ENCODE data around the gene NR6A1.

Gene NR6A1

DNA sequence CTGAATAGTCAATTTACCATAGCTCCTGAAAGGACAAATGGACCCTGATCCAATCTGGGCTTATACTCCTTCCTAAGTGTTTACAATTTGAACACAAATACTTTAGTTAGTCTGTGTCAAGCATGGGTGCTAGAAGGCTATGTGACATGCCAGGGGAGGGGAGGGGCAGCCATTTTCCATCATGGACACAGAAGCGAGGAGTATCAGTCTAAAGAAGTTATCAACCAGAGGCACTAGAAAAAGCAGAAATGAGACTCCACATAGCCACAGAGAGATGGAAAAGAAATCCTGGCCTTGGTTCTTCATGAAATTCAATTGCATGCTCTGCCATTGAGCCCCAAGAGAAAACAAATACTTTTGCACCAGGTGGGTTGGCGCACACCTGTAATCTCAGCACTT is 61.8 kb downstream of the NR6A1 start:
- no peak overlapping the region for H3K9ac ChIP-seq (ENCODE audit: insufficient read length, low read depth)
- TF ChIP-seq ZNF274 (IDR thresholded peaks at IDR 0.05; ENCODE audit: low read depth, low read length) = no peak
- no peak for TF ChIP-seq YY1 (IDR thresholded peaks at IDR 0.05; ENCODE audit: insufficient read depth, insufficient read length)
- no peak for TF ChIP-seq SUZ12 (IDR thresholded peaks at IDR 0.05; ENCODE audit: extremely low read depth, insufficient read depth, insufficient read length)
- H3K4me1 ChIP-seq (ENCODE audit: insufficient read depth, insufficient read length) = peaks cover 2% of the 10 kb centered on the region
- no peaks in the 10 kb centered on the region for H3K9me3 ChIP-seq (ENCODE audit: insufficient read depth, low read length)
- no peak overlapping the region for H3K4me3 ChIP-seq (ENCODE audit: insufficient read length, low read depth)
- no peak for DNase-seq (ENCODE audit: low read depth, low spot score)
- no peaks in the 10 kb centered on the region for H3K36me3 ChIP-seq (ENCODE audit: insufficient read depth, insufficient read length, low read length)
- H3K27me3 ChIP-seq (ENCODE audit: insufficient read depth, insufficient read length) = no peaks in the 10 kb centered on the region

- no peaks in the 10 kb centered on the region for H3K9me3 ChIP-seq (ENCODE audit: insufficient read depth, low read length)
- no peak overlapping the region for H3K9ac ChIP-seq (ENCODE audit: insufficient read length, low read depth)
- peaks cover 2% of the 10 kb centered on the region for H3K4me1 ChIP-seq (ENCODE audit: insufficient read depth, insufficient read length)
- no peak overlapping the region for H3K4me3 ChIP-seq (ENCODE audit: insufficient read length, low read depth)
- H3K27me3 ChIP-seq (ENCODE audit: insufficient read depth, insufficient read length) = no peaks in the 10 kb centered on the region
- TF ChIP-seq ZNF274 (IDR thresholded peaks at IDR 0.05; ENCODE audit: low read depth, low read length) (no peak), SUZ12 (IDR thresholded peaks at IDR 0.05; ENCODE audit: extremely low read depth, insufficient read depth, insufficient read length) (no peak), YY1 (IDR thresholded peaks at IDR 0.05; ENCODE audit: insufficient read depth, insufficient read length) (no peak)
- no peak for DNase-seq (ENCODE audit: low read depth, low spot score)
- H3K36me3 ChIP-seq (ENCODE audit: insufficient read depth, insufficient read length, low read length) = no peaks in the 10 kb centered on the region
Measured at GRCh38 chr9:124708633-124709291, 62.3 kb downstream of the NR6A1 start.

GRCh38 chr9:124708074-124708473 is 63.0 kb downstream of the NR6A1 start:
- H3K4me1 ChIP-seq (ENCODE audit: insufficient read depth, insufficient read length) = peaks cover 2% of the 10 kb centered on the region
- DNase-seq (ENCODE audit: low read depth, low spot score) = no peak
- TF ChIP-seq YY1 (IDR thresholded peaks at IDR 0.05; ENCODE audit: insufficient read depth, insufficient read length) = no peak
- TF ChIP-seq SUZ12 (IDR thresholded peaks at IDR 0.05; ENCODE audit: extremely low read depth, insufficient read depth, insufficient read length) = no peak
- TF ChIP-seq ZNF274 (IDR thresholded peaks at IDR 0.05; ENCODE audit: low read depth, low read length) = no peak
- no peak overlapping the region for H3K4me3 ChIP-seq (ENCODE audit: insufficient read length, low read depth)
- no peaks in the 10 kb centered on the region for H3K36me3 ChIP-seq (ENCODE audit: insufficient read depth, insufficient read length, low read length)
- no peak overlapping the region for H3K9ac ChIP-seq (ENCODE audit: insufficient read length, low read depth)
- no peaks in the 10 kb centered on the region for H3K27me3 ChIP-seq (ENCODE audit: insufficient read depth, insufficient read length)
- H3K9me3 ChIP-seq (ENCODE audit: insufficient read depth, low read length) = no peaks in the 10 kb centered on the region

GRCh38 chr9:124707666-124708065 is 63.4 kb downstream of the NR6A1 start:
- Histone ChIP-seq H3K9ac (ENCODE audit: insufficient read length, low read depth) (no peak overlapping the region), H3K36me3 (ENCODE audit: insufficient read depth, insufficient read length, low read length) (no peaks in the 10 kb centered on the region), H3K4me1 (ENCODE audit: insufficient read depth, insufficient read length) (peaks cover 2% of the 10 kb centered on the region), H3K4me3 (ENCODE audit: insufficient read length, low read depth) (no peak overlapping the region), H3K9me3 (ENCODE audit: insufficient read depth, low read length) (no peaks in the 10 kb centered on the region; the same call in 1 of the 2 replicates), H3K27me3 (ENCODE audit: insufficient read depth, insufficient read length) (no peaks in the 10 kb centered on the region)
- DNase-seq (ENCODE audit: low read depth, low spot score) = no peak
- no peak for TF ChIP-seq SUZ12 (IDR thresholded peaks at IDR 0.05; ENCODE audit: extremely low read depth, insufficient read depth, insufficient read length)
- TF ChIP-seq YY1 (IDR thresholded peaks at IDR 0.05; ENCODE audit: insufficient read depth, insufficient read length) = no peak
- no peak for TF ChIP-seq ZNF274 (IDR thresholded peaks at IDR 0.05; ENCODE audit: low read depth, low read length)

DNA sequence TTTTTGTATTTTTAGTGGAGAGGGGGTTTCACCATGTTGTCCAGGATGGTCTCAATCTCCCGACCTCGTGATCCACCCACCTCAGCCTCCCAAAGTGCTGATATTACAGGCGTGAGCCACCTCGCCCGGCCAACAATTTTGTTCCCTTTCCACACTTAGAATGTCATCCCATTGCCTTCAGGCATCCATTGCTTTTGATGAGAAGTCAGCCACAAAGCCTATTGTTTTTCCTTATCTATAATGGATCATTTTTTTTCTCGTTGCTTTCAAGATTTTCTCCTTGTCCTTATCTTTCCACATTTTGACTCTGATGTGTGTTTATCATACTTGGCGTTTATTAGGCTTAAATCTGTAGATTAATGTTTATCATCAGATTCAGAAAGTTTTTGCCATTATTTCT is 64.4 kb downstream of the NR6A1 start:
- peaks cover 2% of the 10 kb centered on the region for H3K4me1 ChIP-seq (ENCODE audit: insufficient read depth, insufficient read length)
- DNase-seq (ENCODE audit: low read depth, low spot score) = no peak
- TF ChIP-seq SUZ12 (IDR thresholded peaks at IDR 0.05; ENCODE audit: extremely low read depth, insufficient read depth, insufficient read length) (no peak), YY1 (IDR thresholded peaks at IDR 0.05; ENCODE audit: insufficient read depth, insufficient read length) (no peak), ZNF274 (IDR thresholded peaks at IDR 0.05; ENCODE audit: low read depth, low read length) (no peak)
- no peaks in the 10 kb centered on the region; the same call in 1 of the 2 replicates for H3K9me3 ChIP-seq (ENCODE audit: insufficient read depth, low read length)
- H3K36me3 ChIP-seq (ENCODE audit: insufficient read depth, insufficient read length, low read length) = no peaks in the 10 kb centered on the region
- no peak overlapping the region for H3K9ac ChIP-seq (ENCODE audit: insufficient read length, low read depth)
- H3K27me3 ChIP-seq (ENCODE audit: insufficient read depth, insufficient read length) = no peaks in the 10 kb centered on the region
- no peak overlapping the region for H3K4me3 ChIP-seq (ENCODE audit: insufficient read length, low read depth)

- Histone ChIP-seq H3K27me3 (ENCODE audit: insufficient read depth, insufficient read length) (no peaks in the 10 kb centered on the region), H3K36me3 (ENCODE audit: insufficient read depth, insufficient read length, low read length) (no peaks in the 10 kb centered on the region), H3K9me3 (ENCODE audit: insufficient read depth, low read length) (no peaks in the 10 kb centered on the region; the same call in 1 of the 2 replicates), H3K4me3 (ENCODE audit: insufficient read length, low read depth) (no peak overlapping the region), H3K4me1 (ENCODE audit: insufficient read depth, insufficient read length) (no peaks in the 10 kb centered on the region), H3K9ac (ENCODE audit: insufficient read length, low read depth) (no peak overlapping the region)
- no peak for TF ChIP-seq ZNF274 (IDR thresholded peaks at IDR 0.05; ENCODE audit: low read depth, low read length)
- TF ChIP-seq SUZ12 (IDR thresholded peaks at IDR 0.05; ENCODE audit: extremely low read depth, insufficient read depth, insufficient read length) = no peak
- no peak for TF ChIP-seq YY1 (IDR thresholded peaks at IDR 0.05; ENCODE audit: insufficient read depth, insufficient read length)
- DNase-seq (ENCODE audit: low read depth, low spot score) = no peak
Measured at GRCh38 chr9:124699575-124699974, 71.5 kb downstream of the NR6A1 start.

DNA sequence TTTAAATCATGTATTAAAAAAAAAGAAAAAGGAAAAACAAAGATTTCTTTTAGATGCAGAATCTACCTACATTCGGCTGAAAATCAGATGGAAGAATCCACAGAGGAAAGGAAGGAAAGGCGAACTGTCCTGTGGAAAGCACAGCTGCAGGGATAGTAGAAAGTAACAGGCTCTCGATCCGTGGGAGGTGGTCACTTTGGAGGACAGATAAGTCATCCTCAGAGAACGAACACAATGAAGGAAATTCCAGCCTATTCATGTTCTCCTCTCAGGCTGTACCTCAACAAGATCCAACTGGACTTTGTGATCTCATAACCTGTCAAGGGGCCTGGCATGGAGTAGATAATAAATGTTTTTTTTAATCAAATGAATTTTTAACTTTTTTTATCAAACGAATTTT is 72.8 kb downstream of the NR6A1 start:
- Histone ChIP-seq H3K27me3 (ENCODE audit: insufficient read depth, insufficient read length) (no peaks in the 10 kb centered on the region), H3K4me3 (ENCODE audit: insufficient read length, low read depth) (no peak overlapping the region), H3K9me3 (ENCODE audit: insufficient read depth, low read length) (no peaks in the 10 kb centered on the region; the same call in 1 of the 2 replicates)

More for the DNA sequence above, 72.8 kb downstream of the NR6A1 start:
- TF ChIP-seq YY1 (IDR thresholded peaks at IDR 0.05; ENCODE audit: insufficient read depth, insufficient read length) (no peak), ZNF274 (IDR thresholded peaks at IDR 0.05; ENCODE audit: low read depth, low read length) (no peak), SUZ12 (IDR thresholded peaks at IDR 0.05; ENCODE audit: extremely low read depth, insufficient read depth, insufficient read length) (no peak)
- no peaks in the 10 kb centered on the region for H3K36me3 ChIP-seq (ENCODE audit: insufficient read depth, insufficient read length, low read length)
- H3K4me1 ChIP-seq (ENCODE audit: insufficient read depth, insufficient read length) = peaks cover 2% of the 10 kb centered on the region
- no peak for DNase-seq (ENCODE audit: low read depth, low spot score)
- no peak overlapping the region for H3K9ac ChIP-seq (ENCODE audit: insufficient read length, low read depth)
